Endodermal cell (in vitro differentiated cells): Measurements from ENCODE around the gene LRTM2. TPM values are rescaled to one million over a fixed set of nuclear protein-coding genes. Genes with fewer than 3 reads are reported as not detected.

Experiments
- DNase-seq: peaks from one replicate; pipeline ENCODE4 v3.0.0-alpha.2; 2017
- H3K27ac ChIP-seq: 2 replicates; pipeline ENCODE4 v1.5.1; 2013; ENCODE audit warnings: mild to moderate bottlenecking, low read depth, low read length, moderate library complexity
- H3K27me3 ChIP-seq: 2 replicates; pipeline ENCODE4 v1.6.1; 2013; ENCODE audit warnings: mild to moderate bottlenecking, low read length, moderate library complexity; ENCODE audit not compliant: insufficient read depth, control insufficient read depth, poor library complexity, severe bottlenecking
- H3K36me3 ChIP-seq: 2 replicates; pipeline ENCODE4 v1.7.0; 2013; ENCODE audit warnings: mild to moderate bottlenecking, low read length, moderate library complexity; ENCODE audit not compliant: control insufficient read depth, insufficient read depth
- H3K4me1 ChIP-seq: one replicate; pipeline ENCODE4 v1.7.0; 2013; ENCODE audit warnings: low read length; ENCODE audit not compliant: control insufficient read depth, insufficient read depth
- H3K4me3 ChIP-seq: 2 replicates; pipeline ENCODE4 v1.5.1; 2013; ENCODE audit warnings: mild to moderate bottlenecking, low read length, moderate library complexity
- H3K9ac ChIP-seq: 2 replicates; pipeline ENCODE4 v1.6.1; 2013; ENCODE audit warnings: mild to moderate bottlenecking, low read length, moderate library complexity; ENCODE audit not compliant: poor library complexity, severe bottlenecking; ENCODE audit errors: extremely low read depth
- H3K9me3 ChIP-seq: 2 replicates; pipeline ENCODE4 v1.6.1; 2013; ENCODE audit warnings: mild to moderate bottlenecking, low read length, moderate library complexity; ENCODE audit not compliant: control insufficient read depth
- H3K27ac Mint-ChIP-seq: 2 replicates; pipeline ENCODE4 v1.8.0; 2020; ENCODE audit warnings: mixed read lengths
- H3K27me3 Mint-ChIP-seq: 2 replicates; pipeline ENCODE4 v1.8.0; 2021; ENCODE audit warnings: mild to moderate bottlenecking, mixed read lengths; ENCODE audit not compliant: insufficient read depth
- H3K36me3 Mint-ChIP-seq: 2 replicates; pipeline ENCODE4 v1.8.0; 2020; ENCODE audit warnings: low read depth, mixed read lengths
- H3K4me1 Mint-ChIP-seq: 2 replicates; pipeline ENCODE4 v1.8.0; 2020; ENCODE audit warnings: mixed read lengths
- H3K4me3 Mint-ChIP-seq: 2 replicates; pipeline ENCODE4 v1.8.0; 2020; ENCODE audit warnings: mild to moderate bottlenecking, moderate library complexity, mixed read lengths
- H3K9me3 Mint-ChIP-seq: 2 replicates; pipeline ENCODE4 v1.8.0; 2020; ENCODE audit warnings: mild to moderate bottlenecking, mixed read lengths
- CTCF ChIP-seq: fragments of 200-600 bp; sonication (generic); conservative IDR thresholded peaks from 2 replicates; pipeline ENCODE4 v1.5.0; 2021; ENCODE audit warnings: antibody characterized with exemption, mild to moderate bottlenecking
- WGBS, 2 experiments: methylation state at CpG; one replicate each; pipeline versions ENCODE4 v1.1.5 to v1.1.7; 2013; ENCODE audit warnings: missing lambda C conversion rate in 2 of 2, mixed read lengths in 1 of 2; ENCODE audit not compliant: insufficient coverage in 1 of 2, insufficient read length in 1 of 2; 5-methylcytosine and 5-hydroxymethylcytosine counted together
- total RNA-seq, 2 donors: library from RNA; stranded (reverse); fragmentation: NEBNext Ultra II Directional in 1 of 2; extraction: Animal tissue kit (Norgen Biotek cat#: 25700) in 1 of 2; gene quantifications; 2 replicates in 1 of 2; 3 replicates in 1 of 2; pipeline ENCODE4 v1.2.1, GENCODE V29; 2021

LRTM2 gene
- total RNA-seq, 2 donors from 2014 or later, result 0.40 TPM

GRCh38 chr12:1777798-1778197 lies 42.6 kb upstream of the LRTM2 start:
- Histone ChIP-seq H3K27me3 (no peaks in the 10 kb centered on the region), H3K9ac (no peak overlapping the region), H3K27ac (no peak overlapping the region), H3K4me1 (peaks cover 26% of the 10 kb centered on the region), H3K9me3 (no peaks in the 10 kb centered on the region), H3K4me3 (no peak overlapping the region), H3K36me3 (peaks cover 52% of the 10 kb centered on the region)
- peaks cover 45% of the 10 kb centered on the region for H3K36me3 Mint-ChIP-seq
- H3K9me3 Mint-ChIP-seq, result no peaks in the 10 kb centered on the region
- WGBS, 2 experiments, result 93 to 96% methylated on average over 4 to 5 of the region's 5 CpGs
- no peak overlapping the region for H3K4me3 Mint-ChIP-seq
- TF ChIP-seq CTCF, result no peak
- H3K4me1 Mint-ChIP-seq, result peaks cover 55% of the 10 kb centered on the region
- H3K27me3 Mint-ChIP-seq, result no peaks in the 10 kb centered on the region
- H3K27ac Mint-ChIP-seq, result no peak overlapping the region
- no peak for DNase-seq

- H3K27me3 Mint-ChIP-seq, result no peaks in the 10 kb centered on the region
- peaks cover 46% of the 10 kb centered on the region for H3K36me3 Mint-ChIP-seq
- no peak overlapping the region for H3K27ac Mint-ChIP-seq
- Histone ChIP-seq H3K4me1 (peaks cover 24% of the 10 kb centered on the region), H3K9me3 (no peaks in the 10 kb centered on the region), H3K27ac (no peak overlapping the region), H3K4me3 (no peak overlapping the region), H3K27me3 (no peaks in the 10 kb centered on the region), H3K9ac (no peak overlapping the region), H3K36me3 (peaks cover 51% of the 10 kb centered on the region)
- H3K4me3 Mint-ChIP-seq, result no peak overlapping the region
- no peaks in the 10 kb centered on the region for H3K9me3 Mint-ChIP-seq
- 93 to 100% methylated on average over 3 to 4 of the region's 4 CpGs for WGBS, 2 experiments
- no peak for DNase-seq
- no peak for TF ChIP-seq CTCF
- H3K4me1 Mint-ChIP-seq, result peaks cover 45% of the 10 kb centered on the region
These were observed 41.5 kb upstream of the LRTM2 start for GRCh38 chr12:1778911-1779310.

- peaks cover 49% of the 10 kb centered on the region for H3K36me3 Mint-ChIP-seq
- peaks cover 39% of the 10 kb centered on the region for H3K4me1 Mint-ChIP-seq
- H3K9ac ChIP-seq, result no peak overlapping the region
- H3K36me3 ChIP-seq, result peaks cover 55% of the 10 kb centered on the region
- no peaks in the 10 kb centered on the region for H3K27me3 ChIP-seq
- WGBS, 2 experiments, result 79 to 100% methylated on average over 1 of the region's 1 CpG
- DNase-seq, result no peak
- H3K9me3 ChIP-seq, result no peaks in the 10 kb centered on the region
- no peak overlapping the region for H3K27ac Mint-ChIP-seq
- H3K4me1 ChIP-seq, result peaks cover 24% of the 10 kb centered on the region
- no peak for TF ChIP-seq CTCF
- H3K4me3 ChIP-seq, result no peak overlapping the region
- H3K27me3 Mint-ChIP-seq, result no peaks in the 10 kb centered on the region
- H3K4me3 Mint-ChIP-seq, result no peak overlapping the region
- H3K9me3 Mint-ChIP-seq, result no peaks in the 10 kb centered on the region
- H3K27ac ChIP-seq, result no peak overlapping the region
These were observed 40.6 kb upstream of the LRTM2 start for GRCh38 chr12:1779783-1780182.
